ENCODE results near the gene BICD2.

BICD2 gene

DNA sequence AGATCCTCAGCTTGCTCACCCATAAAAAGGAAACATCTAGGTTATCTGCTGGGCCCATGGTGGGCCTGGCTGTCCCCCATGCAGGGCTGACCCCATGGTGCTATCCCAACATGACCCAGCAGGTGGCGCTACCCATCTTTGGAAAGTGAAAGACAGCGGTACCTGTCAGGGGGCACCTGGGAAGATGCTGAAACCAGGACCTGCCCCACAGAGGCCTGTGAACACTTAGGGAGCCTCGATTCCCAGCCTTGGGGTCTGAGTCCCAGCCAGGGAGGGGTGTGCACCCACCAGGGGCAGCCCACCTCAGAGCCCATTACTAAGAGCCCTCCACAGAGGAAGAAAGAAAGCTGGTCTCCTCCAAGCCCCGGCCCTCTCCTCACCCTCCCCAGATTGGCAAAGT is 48.1 kb downstream of the BICD2 start:
- DNase-seq (ENCODE audit: low read depth in 3 of 3, low spot score in 1 of 3): peak; percentile 45 to 87 (median 60)

DNA sequence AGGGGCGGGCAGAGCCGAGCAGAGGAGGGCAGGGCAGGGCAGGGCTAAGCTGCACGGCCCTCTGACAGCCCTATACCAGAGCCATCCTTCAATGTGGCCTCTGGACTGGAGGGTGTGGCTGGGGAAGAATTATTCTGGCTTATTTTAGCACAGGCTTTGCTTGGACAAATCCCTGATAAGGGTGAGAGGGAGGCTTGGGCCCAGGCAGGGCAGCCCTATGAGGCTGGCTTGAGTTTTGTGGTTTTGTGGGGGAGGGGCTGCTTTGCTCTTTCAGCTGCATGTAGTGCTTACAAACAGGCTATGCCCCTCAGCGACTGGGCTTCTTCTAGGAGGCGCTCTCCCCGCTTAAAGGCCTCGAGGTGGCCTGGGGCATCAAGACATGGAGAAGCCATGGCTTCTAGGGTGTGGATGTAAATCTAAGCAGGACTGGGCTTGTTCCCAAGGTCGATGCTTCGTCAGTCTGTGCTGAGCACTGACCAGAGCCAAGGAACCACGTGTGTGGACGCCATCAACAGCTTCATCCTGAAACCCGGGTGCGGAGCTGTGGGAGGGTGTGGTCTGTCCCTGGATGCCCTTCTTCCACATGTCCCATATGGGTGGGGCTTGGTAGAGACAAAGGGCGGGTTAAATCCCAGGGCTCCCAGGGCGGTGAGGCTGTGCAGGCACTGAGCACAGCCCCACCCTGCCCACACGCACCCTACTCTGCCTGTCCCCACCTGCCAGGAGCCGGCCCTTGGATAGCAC is 49.0 kb downstream of the BICD2 start:
- DNase-seq (ENCODE audit: low read depth in 3 of 3, low spot score in 1 of 3): no peak

DNA sequence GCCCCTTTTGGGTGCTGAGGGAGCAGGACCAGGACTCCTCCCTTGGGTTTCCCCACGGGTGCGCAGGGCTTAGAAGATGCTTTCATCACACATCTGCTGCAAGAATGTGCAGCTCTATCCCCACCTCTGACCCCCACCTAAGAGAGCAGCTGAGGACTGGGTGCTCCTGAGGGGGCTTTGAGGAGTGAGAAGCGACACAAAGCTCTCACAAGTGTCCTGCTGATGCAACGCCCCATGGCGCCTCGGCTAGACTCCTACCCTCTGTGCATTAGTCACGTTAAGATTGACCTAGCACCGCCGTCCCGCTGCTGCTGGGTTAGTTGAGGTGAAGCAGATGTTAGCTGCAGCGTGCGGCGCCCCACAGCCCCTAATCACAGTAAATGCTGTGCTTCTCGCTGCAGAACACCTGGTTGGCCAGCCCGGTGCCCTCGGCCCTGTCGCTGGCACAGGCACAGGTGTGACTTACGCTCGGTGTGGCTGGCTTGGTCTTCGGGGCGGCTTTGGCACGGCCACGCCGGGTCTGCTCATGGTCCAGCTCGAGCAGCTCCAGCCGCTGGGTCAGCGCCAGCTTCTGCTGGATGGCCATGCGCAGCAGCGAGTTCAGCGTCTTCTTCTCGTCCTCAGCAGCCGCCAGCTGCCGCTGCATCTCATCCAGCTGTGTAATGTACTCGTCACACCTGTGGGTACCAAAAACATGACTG is 49.7 kb downstream of the BICD2 start:
- no peak for DNase-seq (ENCODE audit: low read depth in 3 of 3, low spot score in 1 of 3)

DNA sequence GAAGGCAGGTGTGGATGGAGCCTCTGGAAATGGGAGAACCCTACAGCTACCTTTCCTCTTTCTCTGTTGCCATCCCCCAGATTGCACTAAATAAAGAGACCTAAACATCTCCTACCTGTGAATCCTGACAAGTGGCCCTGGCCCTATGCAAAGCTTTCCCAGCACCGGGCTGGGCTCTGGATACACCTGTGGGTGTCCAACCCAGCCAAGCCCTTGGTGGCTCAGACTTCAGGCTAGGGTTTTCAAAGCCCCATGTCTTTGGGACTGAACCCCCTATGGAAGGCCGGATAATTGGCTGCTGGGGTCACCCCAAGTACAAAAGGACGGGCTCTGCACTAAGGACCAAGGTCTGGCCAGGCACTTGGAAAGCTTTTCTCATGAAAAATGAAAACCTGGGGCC is 50.6 kb downstream of the BICD2 start:
- no peak for DNase-seq (ENCODE audit: low read depth in 3 of 3, low spot score in 1 of 3)

DNA sequence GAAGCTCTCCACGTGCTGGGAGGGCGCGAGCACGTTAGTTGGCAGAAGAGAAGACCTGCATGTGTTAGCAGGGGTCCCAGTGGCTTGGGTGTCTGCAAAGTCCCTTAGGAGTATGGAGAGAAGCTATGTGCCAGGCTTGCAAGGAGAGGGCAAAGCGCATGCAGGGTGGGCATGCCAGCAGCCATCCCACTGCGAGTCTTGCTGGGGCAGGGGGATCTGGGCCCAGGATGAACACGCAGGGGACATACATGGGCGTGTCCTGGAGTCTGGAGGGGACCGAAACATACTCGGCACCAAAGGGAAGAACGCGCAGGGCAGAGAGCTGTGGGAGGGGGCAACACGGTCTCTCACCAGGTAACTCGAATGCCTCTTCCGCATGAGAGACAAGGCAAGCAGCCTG is 51.1 kb downstream of the BICD2 start:
- DNase-seq (ENCODE audit: low read depth in 3 of 3, low spot score in 1 of 3): no peak

DNA sequence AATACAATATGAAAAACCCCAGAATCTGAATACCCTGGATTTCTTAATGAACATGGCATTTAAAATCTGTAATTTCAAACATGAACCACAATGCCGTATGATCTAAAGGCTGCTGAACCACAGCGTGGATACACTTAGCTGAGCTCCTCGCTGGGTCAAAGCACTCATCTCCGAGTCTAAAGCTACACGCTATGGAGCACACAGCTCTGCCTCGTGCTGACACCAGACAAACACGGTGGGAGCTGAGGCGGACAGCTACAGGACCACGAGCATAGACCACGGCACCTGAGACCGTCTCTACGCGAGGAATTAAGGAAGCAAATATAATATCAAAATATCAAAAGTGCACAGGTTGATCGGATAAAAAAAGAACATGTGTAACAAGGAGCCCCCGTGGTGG is 51.9 kb downstream of the BICD2 start:
- no peak for DNase-seq (ENCODE audit: low read depth in 3 of 3, low spot score in 1 of 3)

DNA sequence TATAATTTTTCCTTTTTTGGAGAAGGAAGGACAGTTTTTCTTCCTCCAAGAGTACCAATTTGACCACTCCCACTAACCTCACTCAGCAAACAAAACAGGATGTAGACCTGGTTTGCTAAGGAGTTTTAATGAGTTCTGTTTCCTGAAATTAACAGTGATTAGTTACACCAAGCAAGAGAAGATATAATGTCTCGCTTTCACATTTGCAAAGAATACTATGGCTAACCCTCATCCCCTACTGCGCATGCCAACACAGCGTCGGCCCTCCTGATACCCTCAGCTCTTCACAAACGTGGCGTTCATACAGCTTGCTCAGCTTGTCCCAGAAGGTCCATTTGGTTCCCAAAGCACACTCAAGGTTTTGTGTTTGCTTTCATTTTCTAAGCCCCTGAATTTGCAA is 52.8 kb downstream of the BICD2 start:
- no peak for DNase-seq (ENCODE audit: low read depth in 3 of 3, low spot score in 1 of 3)

DNA sequence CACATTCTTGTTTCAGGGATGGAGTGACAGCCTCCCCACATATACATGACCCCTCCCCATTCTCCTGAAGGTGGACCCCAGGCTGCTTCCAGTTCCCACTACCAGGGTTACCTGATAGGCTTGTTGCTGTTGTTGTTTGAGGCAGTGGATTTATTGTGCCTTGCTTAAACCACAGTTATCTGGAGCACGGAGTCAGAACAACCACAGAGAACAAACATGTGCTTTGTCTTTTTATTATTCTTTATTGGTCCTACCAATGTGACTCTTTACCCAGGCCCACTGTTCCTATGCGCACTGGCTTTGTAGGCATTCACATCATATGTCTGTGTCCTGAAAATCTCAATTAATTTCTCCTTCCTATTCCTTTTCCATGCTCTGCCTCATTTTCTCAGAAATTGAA is 53.5 kb downstream of the BICD2 start:
- DNase-seq (ENCODE audit: low read depth in 3 of 3, low spot score in 1 of 3): no peak

DNA sequence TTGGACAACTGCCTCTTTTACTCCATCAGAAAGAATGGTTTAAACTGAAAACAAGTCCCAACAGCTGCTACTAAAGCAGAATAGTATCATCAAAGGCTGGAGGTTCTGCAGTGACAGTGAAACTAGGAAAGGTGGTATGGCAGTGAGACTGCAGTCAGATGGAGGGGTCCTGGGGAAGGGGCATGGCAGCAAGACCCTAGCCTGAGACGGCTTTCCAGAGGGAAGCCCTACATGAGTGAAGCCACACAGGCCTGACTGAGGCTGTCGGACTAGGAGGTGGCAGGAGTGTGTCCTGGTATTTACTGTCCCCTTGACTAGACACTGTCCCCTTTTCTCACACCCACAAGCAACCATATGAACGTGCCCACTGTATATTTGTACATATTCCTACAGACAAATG is 54.3 kb downstream of the BICD2 start:
- DNase-seq (ENCODE audit: low read depth in 3 of 3, low spot score in 1 of 3): no peak

DNA sequence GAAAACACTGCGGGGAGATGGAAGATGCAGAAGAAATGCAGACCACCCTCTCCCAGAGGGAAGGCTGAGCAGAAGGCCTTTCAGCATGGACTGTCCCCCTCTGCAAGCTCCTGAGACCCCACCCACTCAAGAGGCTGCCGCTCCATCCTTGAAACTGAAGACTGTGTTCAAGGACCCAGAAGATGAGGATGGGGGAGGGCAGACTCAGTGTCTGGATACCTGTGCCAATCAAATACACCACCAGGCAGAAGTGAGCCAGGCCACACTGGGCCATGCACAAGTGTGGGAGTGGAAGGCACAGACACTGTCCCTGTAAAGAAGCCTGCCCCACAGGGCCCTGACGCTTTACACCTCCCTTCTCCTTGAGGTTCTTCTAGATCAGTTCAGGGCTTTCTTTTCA is 54.7 kb downstream of the BICD2 start:
- no peak for DNase-seq (ENCODE audit: low read depth in 3 of 3, low spot score in 1 of 3)

DNA sequence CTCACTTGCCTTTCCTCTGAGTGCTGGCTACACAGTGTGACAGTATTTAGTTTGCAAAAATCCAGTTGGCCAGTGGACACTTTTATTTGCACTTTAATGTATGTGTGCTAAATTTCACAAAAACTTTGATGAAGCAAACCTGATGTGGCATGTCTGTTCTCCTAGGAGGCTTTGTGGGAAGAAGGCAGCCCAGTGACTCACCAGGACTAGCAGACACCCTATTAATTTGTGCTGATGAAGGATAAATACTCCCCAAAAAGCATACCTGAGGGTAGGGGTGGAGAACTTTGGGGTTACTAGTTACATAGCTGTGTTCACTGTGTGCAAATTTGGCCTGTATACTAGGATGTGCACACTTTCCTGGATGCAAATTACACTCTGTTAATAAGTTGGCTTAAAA is 55.4 kb downstream of the BICD2 start:
- no peak for DNase-seq (ENCODE audit: low read depth in 3 of 3, low spot score in 1 of 3)

DNA sequence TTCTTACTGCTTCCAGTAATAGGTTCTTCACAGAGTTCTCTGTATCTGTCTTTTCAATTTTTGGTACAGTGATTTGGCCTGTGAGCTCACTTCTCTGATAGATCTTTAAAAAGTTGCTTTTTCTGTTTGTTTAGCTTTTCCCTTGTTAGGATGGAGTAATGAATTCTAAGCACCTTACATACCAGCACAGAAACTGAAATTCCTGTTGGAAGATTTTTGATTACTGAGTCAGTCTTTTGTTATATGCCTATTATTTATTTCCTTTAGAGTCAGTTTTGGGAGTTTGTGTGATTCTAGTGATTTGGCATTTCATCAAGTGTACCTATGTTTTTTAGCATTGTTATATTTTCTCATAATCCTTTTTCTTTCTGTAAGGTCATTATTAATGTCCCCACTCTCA is 57.1 kb downstream of the BICD2 start:
- DNase-seq (ENCODE audit: low read depth in 3 of 3, low spot score in 1 of 3): no peak

DNA sequence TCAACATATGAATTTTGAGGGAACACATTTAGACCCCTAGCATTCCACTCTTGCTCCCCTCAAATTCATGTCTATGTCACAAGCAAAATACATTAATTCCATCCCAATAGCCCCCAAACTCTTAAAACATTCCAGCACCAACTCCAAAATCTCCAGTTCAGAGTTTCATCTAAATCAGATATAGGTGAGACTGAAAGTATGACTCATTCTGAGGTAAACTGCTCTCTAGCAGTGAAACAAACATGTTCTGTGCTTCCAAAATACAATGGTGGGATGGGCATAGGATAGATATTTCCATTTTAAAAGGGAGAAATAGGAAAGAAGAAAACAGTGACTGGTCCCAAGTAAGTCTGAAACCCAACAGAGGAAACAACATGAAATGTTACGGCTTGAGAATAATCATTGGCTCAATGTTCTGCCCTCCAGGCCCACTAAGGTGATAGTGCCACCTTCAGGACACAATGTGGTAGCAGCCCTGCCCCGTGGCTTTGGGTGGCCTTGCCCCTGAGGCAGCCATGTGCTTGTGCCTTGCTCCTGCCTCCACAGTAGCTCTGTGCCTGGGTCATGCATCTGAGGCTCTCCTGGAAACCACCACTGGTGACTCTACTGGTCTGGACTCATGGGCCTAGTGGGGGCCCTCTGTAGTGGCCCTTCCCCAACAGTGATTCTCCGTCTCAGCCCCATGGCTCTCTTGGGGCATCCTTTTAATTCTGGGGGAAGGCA is 58.3 kb downstream of the BICD2 start:
- DNase-seq (ENCODE audit: low read depth in 3 of 3, low spot score in 1 of 3): no peak

DNA sequence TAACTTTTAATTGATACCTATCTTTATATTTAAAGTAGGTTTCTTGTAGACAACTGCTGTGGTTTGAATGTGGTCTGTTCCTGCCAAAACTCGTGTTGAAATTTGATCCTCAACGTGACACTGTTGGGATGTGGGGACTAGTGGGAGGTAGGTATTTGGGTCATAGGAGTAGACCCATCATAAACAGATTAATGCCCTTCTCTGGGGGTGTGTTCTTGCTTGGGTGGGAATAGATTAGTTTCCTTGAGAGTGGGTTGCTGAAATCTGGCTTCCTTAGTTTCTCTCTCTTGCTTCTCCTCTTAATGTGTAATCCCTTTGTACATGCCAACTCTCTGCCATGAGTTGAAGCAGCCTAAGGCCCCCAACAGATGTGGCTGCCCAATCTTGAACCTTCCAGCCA is 60.1 kb downstream of the BICD2 start:
- no peak for DNase-seq (ENCODE audit: low read depth in 3 of 3, low spot score in 1 of 3)

DNA sequence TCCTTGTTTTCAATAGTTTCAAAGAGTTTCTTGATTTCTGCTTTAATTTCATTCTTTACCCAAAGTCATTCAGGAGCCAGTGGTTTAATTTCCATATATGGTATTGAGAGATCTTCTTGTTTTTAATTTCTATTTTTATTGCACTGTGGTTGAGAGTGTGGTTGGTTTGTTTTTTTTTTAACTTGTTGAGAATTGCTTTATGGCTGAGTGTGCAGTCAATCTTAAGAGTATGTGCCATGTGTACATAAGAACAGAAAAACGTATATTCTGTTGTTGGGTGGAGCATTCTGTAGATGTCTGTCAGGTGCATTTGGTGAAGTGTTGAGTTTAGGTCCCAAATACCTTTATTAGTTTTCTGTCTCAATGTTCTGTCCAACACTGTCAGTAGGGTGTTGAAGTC is 68.0 kb downstream of the BICD2 start:
- DNase-seq (ENCODE audit: low read depth in 3 of 3, low spot score in 1 of 3): no peak

DNA sequence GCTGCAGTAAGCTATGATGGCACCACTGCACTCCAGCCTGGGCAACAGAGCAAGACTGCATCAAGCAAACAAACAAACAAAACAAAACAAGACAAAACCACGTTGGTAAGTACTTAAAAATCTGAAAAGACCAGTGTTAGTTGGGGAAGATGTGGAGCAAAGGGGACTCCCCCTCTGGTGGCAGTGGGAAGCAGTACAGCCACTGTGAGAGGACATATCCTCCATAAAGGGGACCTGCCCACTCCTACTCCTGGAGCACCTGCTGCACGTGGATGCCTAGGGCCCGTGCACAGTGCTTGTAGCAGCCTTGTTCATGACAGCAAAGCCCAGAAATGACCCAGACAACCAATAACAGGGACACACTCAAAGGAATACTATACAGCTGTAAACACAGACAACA is 77.7 kb downstream of the BICD2 start:
- DNase-seq (ENCODE audit: low read depth in 3 of 3, low spot score in 1 of 3): no peak

DNA sequence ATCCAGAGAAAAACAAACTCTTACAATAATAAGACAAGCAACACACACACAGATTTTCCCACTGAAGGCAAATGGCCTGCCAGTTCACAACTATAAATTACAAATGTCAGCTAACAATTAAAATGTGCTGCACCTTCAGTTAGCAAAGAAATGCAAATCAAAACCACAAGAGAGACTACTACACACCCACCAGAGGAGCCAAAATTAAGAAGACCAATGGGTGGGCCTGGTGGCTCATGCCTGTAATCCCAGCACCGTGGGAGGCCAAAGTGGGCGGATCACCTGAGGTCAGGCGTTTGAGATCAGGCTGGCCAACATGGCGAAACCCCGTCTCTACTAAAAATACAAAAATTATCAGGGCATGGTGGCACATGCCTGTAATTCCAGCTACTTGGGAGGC is 79.6 kb downstream of the BICD2 start:
- DNase-seq (ENCODE audit: low read depth in 3 of 3, low spot score in 1 of 3): no peak

DNA sequence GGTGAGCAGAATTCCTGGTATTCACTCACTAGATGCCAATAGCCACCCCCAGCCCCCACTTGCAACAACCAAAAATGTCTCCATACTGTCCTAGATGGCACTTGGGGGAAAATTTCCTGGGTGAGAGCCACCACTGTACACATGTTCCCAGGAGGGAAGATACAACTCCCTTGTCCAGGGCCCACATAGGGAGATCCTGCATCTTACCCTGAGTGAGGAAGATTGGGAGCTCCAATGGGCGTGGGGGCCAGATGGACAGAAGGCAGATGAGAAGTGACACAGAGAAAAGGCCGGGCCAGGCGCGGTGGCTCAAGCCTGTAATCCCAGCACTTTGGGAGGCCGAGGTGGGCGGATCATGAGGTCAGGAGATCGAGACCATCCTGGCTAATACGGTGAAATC is 82.4 kb downstream of the BICD2 start:
- DNase-seq (ENCODE audit: low read depth in 3 of 3, low spot score in 1 of 3): no peak

DNA sequence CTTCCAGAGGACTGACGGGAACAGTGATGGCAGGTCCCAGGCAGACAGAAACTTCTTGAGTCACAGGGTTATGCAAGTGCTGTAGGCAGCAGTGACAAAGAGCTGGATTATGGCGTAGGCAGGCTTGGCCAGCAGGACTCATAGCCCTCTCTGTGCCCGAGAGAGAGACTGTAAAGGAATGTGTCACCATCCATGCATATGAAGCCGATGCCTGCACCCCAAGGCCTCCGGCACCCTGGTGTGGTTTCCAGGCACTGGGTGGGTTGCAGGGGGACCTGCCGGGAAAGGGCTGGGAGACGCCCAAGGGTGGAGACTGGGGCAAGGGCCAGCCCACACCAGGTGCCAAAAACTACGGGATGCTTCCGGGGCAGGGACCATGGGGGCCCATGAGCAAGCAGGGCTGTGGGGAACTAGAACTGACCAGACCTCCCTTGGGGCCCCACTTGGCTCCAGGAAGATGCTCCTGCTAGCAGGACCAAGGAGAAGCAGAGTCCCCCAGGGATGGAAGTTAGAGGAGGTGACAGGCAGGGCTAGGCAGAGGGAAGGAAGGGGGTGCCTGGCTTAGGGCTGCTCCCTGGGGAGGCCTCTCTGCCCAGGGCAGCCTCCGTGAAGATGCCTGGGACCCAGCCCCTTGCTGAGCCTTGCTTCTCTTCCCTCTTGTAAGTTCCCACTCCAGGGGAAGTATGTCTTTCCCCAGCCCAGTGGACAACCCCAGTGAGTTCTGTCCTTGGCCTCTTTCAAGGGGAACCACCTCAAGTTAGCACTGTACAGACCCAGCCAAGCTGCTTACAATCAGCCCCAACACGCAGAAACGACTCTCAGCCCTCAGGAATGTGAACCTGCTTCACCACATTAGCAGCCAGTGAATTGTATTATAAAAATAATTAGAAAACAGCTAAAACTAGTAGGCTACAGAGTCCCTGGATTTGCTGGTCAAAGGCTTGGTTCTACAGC is 84.2 kb downstream of the BICD2 start:
- no peak for DNase-seq (ENCODE audit: low read depth in 3 of 3, low spot score in 1 of 3)

DNA sequence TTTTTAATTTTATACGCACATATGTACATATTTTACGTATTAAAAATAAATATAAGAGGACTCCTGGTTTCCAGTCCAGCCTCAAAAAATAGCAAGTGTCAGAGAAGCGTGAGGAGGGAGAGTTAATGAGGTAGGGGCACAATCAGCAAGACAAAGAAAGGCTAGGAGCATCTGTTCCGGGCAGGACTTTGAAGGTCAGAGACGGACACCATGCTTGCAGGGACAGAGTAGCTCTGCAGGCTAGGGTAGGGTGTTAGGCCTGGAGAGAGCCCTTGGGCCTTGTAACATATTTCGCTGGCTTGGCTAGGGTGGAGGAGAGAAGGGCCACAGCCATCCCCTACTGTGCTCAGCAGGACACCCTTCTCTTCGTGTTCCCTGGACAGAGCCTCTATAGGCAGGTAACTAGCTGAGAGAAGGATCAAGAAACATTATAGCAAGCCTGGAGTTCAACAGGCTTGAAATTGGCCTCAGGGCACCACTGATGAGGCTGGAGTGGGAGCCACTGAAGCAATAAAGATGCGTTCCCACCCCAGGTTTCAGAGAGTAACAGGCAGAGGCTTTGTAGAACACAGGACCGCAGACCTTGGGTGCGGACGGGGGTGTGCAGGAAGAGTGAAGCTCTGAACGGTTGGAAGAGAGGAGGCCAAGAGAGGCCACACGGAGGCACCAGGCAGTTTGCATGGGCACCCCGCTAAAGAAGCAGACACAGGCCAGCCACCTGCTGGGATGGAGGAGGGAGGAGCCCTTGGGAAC is 85.0 kb downstream of the BICD2 start:
- DNase-seq (ENCODE audit: low read depth in 3 of 3, low spot score in 1 of 3): no peak

DNA sequence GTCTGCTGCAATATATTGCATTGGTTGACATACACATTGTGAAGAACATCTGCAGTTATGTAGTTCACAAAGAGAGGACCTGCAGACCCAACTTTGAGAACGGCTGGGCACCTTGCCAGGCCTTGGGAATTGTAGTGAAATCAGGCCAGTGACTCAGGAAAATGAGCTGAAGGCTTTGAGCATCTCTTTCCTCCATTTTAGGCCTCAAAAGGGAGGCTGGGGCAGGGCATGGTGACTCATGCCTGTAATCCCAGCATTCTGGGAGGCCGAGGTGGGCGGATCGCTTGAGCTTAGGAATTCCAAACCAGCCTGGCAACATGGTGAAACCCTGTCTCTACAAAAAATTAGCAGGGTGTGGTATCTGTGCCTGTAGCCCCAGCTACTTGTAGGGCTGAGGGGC is 93.3 kb downstream of the BICD2 start:
- DNase-seq (ENCODE audit: low read depth in 3 of 3, low spot score in 1 of 3): no peak

Data from stimulated activated CD4-positive, alpha-beta T cell treated with anti-CD3 and anti-CD28 coated beads, TNF-alpha, amount 100 ng/mL, for 1 hour (primary cell).